ENCODE data around the gene SMYD4.
"Not testable (repeated sequence)": the region's sequence is repeated elsewhere in the genome, so short reads cannot be mapped to it uniquely, and the experiment has no call there.

The SMYD4 gene

DNA sequence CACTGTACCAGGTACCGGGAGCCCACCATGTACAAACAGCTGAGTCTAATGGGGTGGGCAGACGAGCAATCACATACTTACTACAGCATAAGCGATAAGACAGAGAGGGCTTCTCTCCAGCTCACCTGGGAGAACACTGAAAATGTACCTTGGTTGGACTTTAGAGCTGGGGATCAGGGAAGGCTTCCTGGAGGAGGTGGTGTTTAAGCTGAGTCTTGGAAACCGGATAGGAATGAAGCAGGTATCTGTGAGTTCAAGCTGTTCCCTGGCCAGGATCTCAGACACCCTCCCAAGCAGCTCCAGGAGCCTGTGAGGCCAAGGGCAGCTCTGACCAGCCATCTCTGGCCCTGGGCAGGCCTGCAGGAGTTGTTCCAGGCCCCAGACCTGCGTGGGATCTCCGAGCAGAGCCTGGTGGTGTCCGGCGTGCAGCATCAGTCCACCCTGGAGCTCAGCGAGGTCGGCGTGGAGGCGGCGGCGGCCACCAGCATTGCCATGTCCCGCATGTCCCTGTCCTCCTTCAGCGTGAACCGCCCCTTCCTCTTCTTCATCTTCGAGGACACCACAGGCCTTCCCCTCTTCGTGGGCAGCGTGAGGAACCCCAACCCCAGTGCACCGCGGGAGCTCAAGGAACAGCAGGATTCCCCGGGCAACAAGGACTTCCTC lies 75.8 kb downstream of the SMYD4 start:
- DNase-seq: no peak

DNA sequence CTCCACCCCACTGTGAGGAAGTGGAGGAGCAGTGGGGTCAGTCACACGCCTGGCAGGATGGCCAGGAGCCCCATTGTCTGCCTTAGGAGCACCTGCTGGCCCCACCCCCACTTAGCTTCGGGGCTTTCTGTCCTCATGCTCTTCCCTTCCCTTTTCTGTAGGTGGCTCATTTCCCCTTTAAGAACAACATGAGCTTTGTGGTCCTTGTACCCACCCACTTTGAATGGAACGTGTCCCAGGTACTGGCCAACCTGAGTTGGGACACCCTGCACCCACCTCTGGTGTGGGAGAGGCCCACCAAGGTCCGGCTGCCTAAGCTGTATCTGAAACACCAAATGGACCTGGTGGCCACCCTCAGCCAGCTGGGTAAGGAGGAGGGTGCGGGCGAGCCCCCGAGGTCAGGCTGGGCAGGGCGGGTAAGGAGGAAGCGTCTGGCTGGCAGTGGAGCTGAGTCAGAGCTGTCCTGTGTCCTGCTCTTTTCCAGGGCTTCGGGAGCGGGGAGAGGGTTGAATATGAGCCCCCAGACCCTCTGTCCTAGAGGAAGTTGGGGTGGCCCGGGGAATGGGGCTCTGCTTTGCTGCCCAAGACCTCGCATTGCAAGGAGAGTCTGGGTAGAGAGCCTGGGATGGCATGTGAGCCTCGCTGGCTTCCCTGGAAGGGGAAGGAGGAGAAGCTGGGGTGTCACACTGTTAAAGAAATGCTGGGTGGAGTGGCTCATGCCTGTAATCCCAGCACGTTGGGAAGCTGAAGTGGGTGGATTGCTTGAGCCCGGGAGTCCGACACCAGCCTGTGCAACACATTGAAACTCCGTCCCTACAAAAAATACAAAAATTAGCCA lies 77.1 kb downstream of the SMYD4 start:
- DNase-seq: no peak

DNA sequence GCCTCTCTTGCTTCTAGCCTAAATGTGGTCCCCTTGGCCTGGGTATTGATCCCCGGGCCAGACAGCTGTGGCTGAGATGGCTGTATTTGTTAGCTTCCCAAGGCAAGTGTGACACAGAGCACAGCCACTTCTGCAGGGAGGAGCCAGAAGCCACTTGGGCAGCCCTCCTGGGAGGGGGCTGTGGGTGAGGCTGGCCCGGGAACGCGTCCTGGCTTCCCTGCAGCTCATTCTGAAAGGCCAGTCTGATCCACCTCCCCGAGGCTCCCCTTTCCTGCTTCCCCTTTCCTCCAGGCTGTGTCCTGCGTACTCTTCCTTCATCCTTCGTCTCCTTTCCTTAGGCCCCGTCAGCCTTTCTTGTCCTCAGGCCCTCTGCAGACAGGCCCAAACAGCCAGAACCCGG lies 79.1 kb downstream of the SMYD4 start:
- no peak for DNase-seq

DNA sequence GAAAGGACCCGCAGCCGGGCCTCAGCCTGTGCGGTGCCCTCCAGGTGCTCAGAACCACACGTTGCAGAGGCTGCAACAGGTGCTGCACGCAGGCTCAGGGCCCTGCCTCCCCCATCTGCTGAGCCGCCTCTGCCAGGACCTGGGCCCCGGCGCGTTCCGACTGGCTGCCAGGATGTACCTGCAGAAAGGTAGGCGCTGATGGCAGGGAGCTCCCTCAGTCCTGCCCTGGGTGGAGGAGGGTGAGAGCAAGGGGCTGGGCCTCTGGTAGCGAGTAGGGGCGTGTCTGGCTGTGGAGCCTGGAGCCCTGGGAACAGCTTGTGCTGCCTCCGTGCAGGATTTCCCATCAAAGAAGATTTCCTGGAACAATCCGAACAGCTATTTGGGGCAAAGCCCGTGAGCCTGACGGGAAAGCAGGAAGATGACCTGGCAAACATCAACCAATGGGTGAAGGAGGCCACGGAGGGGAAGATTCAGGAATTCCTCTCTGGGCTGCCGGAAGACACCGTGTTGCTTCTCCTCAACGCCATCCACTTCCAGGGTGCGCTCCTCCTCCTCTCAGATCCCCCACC lies 82.6 kb downstream of the SMYD4 start:
- DNase-seq: no peak

DNA sequence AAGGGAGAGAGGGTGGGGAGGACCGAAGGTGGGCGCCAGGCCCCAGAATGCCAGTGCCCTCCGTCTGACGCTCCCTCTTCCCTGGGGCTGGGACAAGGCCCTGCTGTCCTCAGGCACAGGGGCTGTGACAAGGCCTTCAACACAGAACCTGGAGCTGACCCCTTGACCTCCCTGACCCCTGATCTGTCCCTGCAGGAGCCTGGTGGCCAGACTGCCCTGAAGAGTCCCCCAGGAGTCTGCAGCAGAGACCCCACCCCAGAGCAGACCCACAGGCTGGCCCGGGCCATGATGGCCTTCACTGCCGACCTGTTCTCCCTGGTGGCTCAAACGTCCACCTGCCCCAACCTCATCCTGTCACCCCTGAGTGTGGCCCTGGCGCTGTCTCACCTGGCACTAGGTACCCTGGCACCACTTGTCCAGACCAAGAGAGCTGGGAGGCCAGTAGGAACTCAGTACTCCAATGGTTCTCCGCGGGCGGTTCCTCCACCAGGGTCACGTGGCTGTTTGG lies 84.1 kb downstream of the SMYD4 start:
- DNase-seq: no peak

DNA sequence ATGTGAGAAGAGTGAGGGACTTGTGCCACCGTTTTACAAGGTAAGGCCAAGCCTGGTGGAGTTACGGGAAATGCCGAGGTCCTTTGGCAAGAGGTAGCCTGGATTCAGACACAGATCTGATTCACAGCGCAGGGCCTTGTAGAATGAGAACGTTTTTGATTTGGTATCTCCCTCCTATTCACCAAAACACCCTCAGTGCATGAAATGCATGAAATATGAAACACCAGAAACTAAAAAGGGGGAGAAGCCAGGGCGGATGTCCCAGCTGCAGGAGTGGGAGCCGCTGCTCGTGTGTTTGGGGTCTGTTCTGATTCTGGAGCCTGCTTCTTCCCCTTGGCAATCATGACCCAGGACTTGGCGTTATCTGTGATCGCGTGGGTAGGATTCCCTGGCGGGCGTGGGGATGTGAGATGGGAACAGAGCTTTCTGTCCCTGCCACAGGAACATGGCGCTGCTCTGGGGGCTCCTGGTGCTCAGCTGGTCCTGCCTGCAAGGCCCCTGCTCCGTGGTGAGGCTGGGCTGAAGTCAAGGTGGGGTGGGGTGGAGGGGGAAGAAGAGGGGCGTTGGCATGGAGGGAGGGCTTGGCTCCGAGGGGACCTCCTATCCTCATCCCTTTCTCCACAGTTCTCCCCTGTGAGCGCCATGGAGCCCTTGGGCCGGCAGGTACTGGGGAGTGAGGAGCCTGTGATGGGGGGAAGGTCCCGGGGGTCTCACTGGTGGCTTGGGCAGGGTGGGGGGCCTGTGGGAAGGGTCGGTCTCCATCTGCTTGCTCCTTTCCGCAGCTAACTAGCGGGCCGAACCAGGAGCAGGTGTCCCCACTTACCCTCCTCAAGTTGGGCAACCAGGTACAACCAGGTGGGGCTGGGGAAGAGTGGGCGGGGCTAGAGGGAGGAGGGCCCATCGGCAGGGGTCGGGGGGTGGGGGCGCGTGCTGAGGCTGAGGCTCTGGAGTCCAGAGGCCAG lies 84.9 kb downstream of the SMYD4 start:
- DNase-seq: no peak

DNA sequence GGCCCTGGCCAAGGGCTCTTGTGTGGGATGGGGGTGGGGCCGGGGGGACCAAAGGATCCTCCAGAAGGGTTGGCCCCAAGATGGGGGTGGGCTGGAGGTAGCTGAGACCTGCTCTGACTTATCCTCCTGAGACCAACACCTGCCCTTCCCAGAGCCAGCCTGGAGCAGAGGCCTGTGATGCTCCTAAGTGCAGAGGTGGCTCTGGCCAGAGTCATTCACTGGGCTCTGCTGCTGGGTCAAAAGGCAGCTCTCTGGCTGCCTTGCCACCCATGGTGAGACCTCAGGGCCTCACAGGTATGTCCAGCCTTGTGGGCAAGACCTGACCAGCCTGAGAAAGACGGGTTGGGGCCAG lies 86.6 kb downstream of the SMYD4 start:
- DNase-seq: no peak

DNA sequence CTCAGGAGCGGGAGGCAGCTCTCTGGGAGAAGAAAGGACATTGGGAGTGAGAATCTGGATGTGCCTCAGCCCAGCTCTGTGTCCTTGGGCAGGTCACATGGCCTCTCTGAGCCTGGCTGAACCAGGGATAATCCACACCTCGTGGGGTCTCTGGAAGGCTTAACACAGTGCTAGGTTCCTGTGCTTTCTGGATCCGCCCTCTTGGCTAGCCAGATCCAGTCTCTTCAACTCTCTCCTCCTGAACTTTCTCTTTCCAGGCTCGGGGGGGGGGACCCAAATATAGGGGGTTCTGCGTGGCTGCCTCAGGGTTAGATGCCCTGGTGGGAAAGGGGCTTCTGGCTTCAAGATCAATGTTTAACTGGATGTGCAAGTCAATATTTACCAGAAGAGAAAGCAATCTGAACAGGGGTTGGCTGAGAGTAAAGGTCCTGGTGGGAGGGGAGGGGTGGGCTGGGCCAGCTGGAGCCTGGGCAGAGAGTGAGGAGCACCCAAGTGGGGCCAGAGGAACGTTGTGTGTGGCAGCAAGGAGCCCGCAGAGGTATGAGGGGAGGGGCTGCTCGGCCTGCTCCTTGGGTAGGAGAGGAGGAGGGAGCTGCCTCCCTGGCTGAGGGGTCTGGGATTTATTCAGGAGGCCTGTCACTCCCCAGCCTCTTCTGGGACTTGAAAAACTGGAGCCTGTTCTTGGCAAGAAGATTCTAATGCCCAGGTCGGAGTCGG lies 87.2 kb downstream of the SMYD4 start, which contains the start of gene SERPINF2:
Gene SERPINF2, plus strand, starts transcription at position 501 of the 717 bp plus-strand sequence. CDS start 2,125 bp downstream, outside the sequence.
- DNase-seq: no peak

DNA sequence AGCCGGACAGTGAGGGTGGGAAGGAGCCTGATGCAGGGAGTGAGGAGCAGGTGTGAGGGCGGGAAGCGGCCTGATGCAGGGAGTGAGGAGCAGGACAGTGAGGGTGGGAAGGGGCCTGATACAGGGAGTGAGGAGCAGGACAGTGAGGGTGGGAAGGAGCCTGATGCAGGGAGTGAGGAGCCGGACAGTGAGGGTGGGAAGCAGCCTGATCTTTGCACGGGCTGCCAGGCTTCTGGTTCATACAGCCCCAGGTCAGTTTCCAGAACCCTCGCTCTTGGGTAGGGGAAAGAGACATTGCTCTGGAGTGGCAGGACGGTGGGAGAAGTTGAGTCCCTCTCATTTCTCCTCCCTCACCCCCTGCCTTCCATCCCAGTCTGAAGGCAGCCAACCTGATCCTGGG lies 87.8 kb downstream of the SMYD4 start:
- DNase-seq: not testable (repeated sequence)

DNA sequence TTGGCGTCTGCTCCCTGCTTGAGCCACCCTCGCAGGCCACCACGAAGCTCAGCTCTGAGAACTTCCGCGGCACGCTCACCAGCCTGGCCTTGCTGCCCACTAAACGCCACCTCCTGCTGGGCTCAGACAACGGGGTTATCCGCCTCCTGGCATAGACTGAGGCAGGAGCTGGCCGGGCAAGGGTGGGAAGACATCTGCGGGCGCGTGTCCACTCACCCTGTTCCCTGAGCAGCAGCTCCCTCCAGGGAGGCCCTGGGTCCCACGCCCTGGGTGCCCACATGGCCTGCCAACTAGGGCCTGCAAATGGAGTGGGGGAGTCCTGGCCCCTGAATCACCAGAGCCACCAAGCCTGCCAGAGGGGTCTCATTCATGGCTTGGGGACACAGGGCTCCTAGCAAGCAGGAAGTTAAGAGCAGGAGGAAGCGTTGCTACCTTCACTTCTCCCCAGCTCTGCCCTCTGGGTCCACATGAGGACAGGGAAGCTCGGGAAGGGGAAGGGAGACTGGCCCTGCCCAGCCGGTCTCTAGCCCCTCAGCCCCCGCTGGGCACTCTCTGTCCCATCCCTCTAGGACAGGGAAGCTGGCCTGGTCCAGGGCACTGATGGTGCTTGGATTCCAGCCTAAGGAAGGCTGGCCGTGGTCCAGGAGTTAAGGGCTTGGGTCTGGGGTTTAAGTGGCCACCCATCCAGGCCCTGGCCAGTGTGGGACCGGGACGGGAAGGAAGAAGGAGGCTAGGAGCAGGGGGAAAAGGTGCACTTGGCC lies 92.0 kb downstream of the SMYD4 start:
- no peak for DNase-seq

DNA sequence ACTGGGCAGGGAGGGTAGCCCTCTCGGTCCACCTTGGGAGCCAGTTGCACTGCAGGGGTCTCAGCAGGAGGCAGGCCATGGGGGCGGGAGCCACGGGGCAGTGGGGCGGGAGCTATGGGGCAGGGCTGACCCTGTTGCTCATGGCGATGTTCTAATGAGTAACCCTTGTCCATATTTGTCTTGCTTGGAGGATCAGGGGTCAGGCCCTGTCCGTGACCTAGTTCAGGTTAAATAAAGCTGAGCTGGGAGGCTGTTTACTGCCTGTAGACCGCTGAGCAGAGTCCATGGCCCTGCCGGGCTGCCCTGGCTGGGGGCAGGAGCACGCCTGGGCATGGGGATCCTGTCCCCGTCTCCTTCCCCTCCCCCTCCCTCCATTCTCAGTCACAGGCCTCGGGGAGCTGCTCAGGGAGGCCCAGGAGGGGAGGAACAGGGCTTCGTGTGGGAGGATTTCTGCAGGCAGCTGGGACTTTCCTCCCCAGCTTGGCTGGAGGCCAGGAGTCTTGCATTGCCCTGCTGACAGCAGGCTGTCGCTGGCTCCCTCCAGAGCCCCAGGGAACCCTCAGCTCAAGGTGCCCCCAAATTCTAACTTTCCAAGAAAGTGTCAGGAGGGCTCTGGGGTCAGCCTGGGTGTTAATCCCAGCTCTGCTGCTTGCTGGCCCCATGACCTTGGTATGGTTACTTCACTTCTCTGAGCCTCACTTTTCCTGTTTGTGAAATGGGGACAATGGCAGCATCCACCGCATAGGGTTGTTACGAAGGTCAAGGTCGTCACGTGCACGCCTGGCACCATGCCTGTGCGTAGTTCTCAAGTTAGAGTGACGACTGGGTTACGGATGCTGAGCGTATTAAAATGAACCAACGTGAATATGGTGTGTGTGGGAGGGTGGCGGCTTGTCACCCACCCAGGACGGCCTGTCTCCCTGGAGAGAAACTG lies 93.1 kb downstream of the SMYD4 start:
- DNase-seq: no peak

DNA sequence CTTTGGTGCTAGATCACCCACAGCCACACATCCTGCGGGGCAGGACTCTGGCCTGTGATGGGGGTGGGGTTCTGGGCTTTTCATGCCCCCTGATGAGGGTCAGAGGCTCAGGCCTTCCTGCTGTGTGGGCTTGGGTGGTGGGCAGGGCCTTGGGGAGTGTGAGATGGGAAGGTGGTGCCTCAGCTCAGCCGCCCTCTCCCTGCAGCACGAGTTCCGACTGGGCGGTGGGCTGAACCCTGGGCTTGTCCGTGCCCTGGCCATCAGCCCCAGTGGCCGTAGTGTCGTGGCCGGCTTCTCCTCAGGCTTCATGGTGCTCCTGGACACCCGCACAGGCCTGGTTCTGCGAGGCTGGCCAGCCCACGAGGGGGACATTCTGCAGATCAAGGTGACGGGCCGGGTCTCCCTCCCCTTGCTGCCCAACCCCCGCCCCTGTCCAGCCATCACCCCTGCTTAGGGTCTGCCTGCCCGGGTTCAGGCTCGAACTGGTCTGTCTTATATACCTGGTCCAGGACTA lies 93.8 kb downstream of the SMYD4 start:
- no peak for DNase-seq

DNA sequence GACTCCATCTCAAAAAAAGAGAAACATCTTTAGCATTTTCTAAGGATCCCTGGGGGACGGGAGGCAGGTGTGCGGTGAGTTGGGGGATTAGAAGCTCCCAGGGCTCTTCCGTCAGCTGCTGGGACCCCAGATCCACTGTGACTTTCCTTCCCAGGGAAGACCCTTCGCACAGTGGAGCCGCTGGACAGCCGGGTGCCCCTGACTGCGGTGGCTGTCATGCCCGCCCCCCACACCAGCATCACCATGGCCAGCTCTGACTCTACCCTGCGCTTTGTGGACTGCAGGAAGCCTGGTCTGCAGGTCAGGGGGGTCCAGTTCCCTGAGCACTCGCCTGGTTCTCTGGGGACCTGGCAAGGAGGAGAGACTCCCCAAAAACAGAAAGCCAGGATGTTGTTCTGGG lies 94.3 kb downstream of the SMYD4 start:
- no peak for DNase-seq

DNA sequence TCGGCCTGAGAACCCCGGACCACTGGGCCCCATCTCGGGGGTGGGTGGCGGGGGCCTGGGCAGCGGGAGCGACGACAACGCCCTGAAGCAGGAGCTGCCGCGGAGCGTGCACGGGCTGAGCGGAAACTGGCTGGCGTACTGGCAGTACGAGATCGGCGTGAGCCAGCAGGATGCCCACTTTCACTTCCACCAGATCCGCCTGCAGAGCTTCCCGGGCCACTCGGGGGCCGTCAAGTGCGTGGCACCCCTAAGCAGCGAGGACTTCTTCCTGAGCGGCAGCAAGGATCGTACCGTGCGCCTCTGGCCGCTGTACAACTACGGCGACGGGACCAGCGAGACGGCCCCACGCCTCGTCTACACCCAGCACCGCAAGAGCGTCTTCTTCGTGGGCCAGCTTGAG lies 95.9 kb downstream of the SMYD4 start:
- DNase-seq: no peak

DNA sequence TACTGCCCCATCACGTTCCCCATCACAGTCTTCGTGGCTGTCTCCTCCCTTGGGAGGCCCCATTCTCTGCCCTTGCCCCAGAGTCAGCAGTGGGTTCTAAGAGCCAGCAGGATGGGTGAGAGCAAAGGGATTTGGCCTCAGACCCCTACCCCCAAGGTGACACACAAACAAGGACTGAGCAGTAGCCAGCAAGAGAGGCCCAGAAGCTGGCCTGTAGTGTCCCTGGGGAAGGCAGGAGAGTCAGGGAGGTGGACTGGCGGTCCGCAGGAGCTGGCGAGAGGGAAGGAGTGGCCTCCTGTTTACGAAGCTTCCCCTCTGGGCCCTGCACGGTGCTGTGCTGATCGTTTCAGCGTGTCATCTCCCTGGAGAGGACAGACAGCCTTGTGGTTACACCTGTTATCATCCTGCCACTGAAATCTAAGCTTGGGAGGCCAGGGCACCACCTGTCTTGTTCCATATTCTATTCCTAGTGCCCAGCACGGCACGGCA lies 96.8 kb downstream of the SMYD4 start:
- DNase-seq: no peak

DNA sequence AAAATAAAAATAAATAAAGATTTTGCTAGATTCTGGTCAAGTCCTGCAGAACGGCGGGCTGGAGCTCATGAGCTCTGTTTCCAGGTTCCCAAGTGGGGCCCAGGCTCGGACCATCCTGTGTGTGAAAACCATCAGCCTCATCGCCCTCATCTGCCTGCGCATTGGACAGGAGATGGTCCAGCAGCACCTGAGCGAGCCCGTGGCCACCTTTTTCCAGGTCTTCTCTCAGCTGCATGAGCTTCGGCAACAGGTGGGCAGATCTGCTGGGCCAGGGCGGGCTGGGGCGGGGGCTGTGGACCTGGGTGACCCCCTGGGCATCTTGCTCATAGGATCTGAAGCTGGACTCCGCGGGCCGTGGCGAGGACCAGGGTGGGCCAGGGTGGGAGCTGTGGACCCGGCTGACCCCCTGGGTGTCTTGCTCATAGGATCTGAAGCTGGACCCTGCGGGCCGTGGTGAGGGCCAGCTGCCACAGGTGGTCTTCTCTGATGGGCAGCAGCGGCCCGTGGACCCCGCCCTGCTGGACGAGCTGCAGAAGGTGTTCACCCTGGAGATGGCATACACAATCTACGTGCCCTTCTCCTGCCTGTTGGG lies 97.4 kb downstream of the SMYD4 start:
- no peak for DNase-seq

DNA sequence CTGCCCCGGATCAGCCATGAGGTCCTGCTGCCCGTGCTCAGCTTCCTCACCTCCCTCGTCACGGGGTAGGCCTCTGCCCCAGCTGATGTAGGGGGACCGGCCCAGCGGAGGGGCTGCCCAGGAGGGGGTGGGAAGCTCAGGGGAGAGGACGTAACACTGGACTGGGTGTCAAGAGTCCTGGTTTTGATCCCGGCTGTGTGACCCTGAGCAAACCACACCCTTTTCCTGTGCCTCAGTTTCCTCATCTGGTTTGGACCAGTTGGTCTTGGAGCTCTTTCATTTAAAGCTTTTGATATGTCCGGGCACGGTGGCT lies 98.6 kb downstream of the SMYD4 start:
- DNase-seq: no peak

DNA sequence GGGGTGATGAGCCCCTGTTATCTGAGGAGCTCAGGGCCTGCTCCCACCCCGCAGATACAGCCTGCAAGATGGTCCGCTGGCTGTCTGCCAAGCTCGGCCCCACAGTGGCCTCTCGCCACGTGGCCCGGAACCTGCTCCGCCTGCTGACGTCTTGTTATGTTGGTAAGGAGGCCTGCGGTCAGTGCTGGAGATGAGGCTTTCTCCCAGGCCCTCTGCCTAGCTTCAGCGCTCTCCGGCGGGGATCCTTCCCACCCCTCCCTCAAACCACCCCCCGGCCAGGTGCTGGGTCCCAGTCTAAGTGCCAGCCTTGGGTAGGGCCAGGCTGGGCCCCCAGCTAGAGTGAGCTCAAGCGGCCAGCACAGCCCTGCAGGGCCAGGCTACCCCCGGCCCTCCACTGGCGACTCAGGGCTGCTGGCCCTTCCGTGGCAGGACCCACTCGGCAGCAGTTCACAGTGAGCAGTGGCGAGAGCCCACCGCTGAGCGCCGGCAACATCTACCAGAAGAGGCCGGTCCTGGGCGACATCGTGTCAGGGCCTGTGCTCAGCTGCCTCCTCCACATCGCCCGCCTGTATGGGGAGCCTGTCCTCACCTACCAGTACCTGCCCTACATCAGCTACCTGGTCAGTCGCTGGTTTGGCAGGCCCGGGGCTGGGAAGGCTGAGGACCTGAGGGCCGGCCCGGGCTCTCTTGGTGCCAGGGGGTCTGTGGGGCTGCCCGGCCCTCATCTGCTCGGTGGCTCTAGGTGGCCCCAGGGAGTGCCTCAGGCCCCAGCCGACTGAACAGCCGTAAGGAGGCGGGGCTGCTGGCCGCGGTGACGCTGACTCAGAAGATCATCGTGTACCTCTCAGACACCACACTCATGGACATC lies 99.1 kb downstream of the SMYD4 start:
- DNase-seq: no peak

DNA sequence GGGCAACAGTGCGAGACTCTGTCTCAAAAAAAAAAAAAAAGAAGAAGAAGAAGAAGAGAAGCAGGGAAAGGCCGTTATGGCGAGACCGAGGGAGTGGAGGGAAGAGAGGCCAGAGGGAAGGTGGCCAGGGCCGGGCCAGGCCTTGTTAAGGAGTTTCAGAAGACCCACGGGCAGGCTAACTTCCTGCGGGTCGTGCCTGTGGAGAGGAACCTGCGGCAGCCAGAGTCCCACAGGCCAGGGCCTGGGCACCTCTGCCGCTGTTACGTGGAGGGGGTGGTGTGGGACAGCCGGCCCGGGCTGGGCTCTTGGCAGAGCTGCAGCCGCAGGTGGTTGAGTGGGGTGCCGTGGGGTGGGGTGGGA lies 99.8 kb downstream of the SMYD4 start:
- DNase-seq: no peak

All from NCI-H1436 (cell line).